HG03045 (cell line): ENCODE measurements around the gene ZNF236.
"Not testable (repeated sequence)": the region's sequence is repeated elsewhere in the genome, so short reads cannot be mapped to it uniquely, and the experiment has no call there.

Source experiments
- ATAC-seq: cut with Tn5 transposase; IDR thresholded peaks from one replicate; pipeline ENCODE4 v1.9.1; 2021; ENCODE audit warnings: mild to moderate bottlenecking, moderate library complexity; ENCODE audit not compliant: unreplicated experiment

ZNF236 gene

GRCh38 chr18:76943542-76944339, 121.4 kb downstream of the ZNF236 start:
- no peak for ATAC-seq

GRCh38 chr18:76944346-76944745, 122.0 kb downstream of the ZNF236 start:
- ATAC-seq = not testable (repeated sequence)

- ATAC-seq = no peak
Observed at GRCh38 chr18:76948345-76948744, 126.0 kb downstream of the ZNF236 start.

- no peak for ATAC-seq
Observed at GRCh38 chr18:76951456-76952247, 129.3 kb downstream of the ZNF236 start.

GRCh38 chr18:76952747-76953146, 130.4 kb downstream of the ZNF236 start:
- ATAC-seq = no peak

GRCh38 chr18:76953156-76953555, 130.8 kb downstream of the ZNF236 start:
- no peak for ATAC-seq

GRCh38 chr18:76953583-76954233, 131.4 kb downstream of the ZNF236 start:
- ATAC-seq = no peak

GRCh38 chr18:76955524-76956170, 133.3 kb downstream of the ZNF236 start:
- no peak for ATAC-seq

- no peak for ATAC-seq
Observed at GRCh38 chr18:76956648-76957047, 134.3 kb downstream of the ZNF236 start.

- ATAC-seq = no peak
Observed at GRCh38 chr18:76957384-76958355, 135.3 kb downstream of the ZNF236 start.

GRCh38 chr18:76958692-76959341, 136.5 kb downstream of the ZNF236 start:
- no peak for ATAC-seq

GRCh38 chr18:76959605-76960004, 137.2 kb downstream of the ZNF236 start:
- ATAC-seq = no peak

GRCh38 chr18:76960528-76961035, 138.2 kb downstream of the ZNF236 start:
- ATAC-seq = no peak

- ATAC-seq = no peak
Observed at GRCh38 chr18:76962851-76963250, 140.5 kb downstream of the ZNF236 start.

GRCh38 chr18:76963936-76964335, 141.6 kb downstream of the ZNF236 start:
- ATAC-seq = no peak

- ATAC-seq = not testable (repeated sequence)
Observed at GRCh38 chr18:76965555-76966151, 143.3 kb downstream of the ZNF236 start.

GRCh38 chr18:76967299-76967698, 144.9 kb downstream of the ZNF236 start:
- not testable (repeated sequence) for ATAC-seq

GRCh38 chr18:76967721-76968472, 145.5 kb downstream of the ZNF236 start:
- ATAC-seq = no peak
